Naive thymus-derived CD4-positive, alpha-beta T cell (primary cell): ENCODE measurements around the gene KEAP1. TPM values are rescaled to one million over a fixed set of nuclear protein-coding genes. Genes with fewer than 3 reads are reported as not detected.
"Not testable (repeated sequence)": the region's sequence is repeated elsewhere in the genome, so short reads cannot be mapped to it uniquely, and the experiment has no call there.

Experiments
- ATAC-seq: fragments of 150-1000 bp; cut with Tn5 transposase; 2 replicates; pipeline ENCODE4 v1.10.0; 2021; ENCODE audit warnings: mild to moderate bottlenecking, moderate library complexity
- CTCF ChIA-PET: fragments of 350-600 bp; sonication (Branson Sonifier 250); formaldehyde crosslinking; loops from one replicate; lab custom pipeline; 2021; ENCODE audit warnings: antibody characterized with exemption; lab: Charles Lee
- POLR2A ChIA-PET: fragments of 350-600 bp; sonication (Branson Sonifier 250); formaldehyde crosslinking; loops from one replicate; lab custom pipeline; 2021; ENCODE audit warnings: antibody characterized with exemption, inconsistent platforms; lab: Charles Lee
- DNase-seq, 9 donors: peaks; one replicate each; pipeline versions ENCODE4 v3.0.0 to v3.0.0-alpha.2; 2020 to 2022; ENCODE audit warnings: mixed read lengths in 1 of 9
- H3K27ac ChIP-seq: one replicate; pipeline ENCODE4 v1.7.0; 2013; ENCODE audit warnings: mild to moderate bottlenecking, low read depth, low read length, moderate library complexity
- H3K27me3 ChIP-seq, 2 donors: one replicate each; pipeline ENCODE4 v1.7.0; 2013; ENCODE audit warnings: low read length in 2 of 2, mild to moderate bottlenecking in 2 of 2, moderate library complexity in 2 of 2; ENCODE audit not compliant: control insufficient read depth in 2 of 2, insufficient read depth in 2 of 2
- H3K36me3 ChIP-seq, 3 experiments: 1 replicate in 2 of 3; 2 replicates in 1 of 3; pipeline ENCODE4 v1.7.0; 2013; ENCODE audit warnings: low read length in 3 of 3, mild to moderate bottlenecking in 3 of 3, moderate library complexity in 1 of 3; ENCODE audit not compliant: insufficient read depth in 3 of 3, control insufficient read depth in 2 of 3
- H3K4me1 ChIP-seq, 2 donors: one replicate each; pipeline ENCODE4 v1.7.0; 2013; ENCODE audit warnings: low read length in 2 of 2, mild to moderate bottlenecking in 2 of 2, moderate library complexity in 1 of 2; ENCODE audit not compliant: control insufficient read depth in 2 of 2, insufficient read depth in 2 of 2
- H3K4me3 ChIP-seq: 2 replicates; pipeline ENCODE4 v1.7.0; 2013; ENCODE audit warnings: mild to moderate bottlenecking, low read length
- H3K9me3 ChIP-seq, 3 experiments: 1 replicate in 2 of 3; 2 replicates in 1 of 3; pipeline ENCODE4 v1.7.0; 2013; ENCODE audit warnings: low read length in 3 of 3; ENCODE audit not compliant: control insufficient read depth in 2 of 3
- H3K27ac Mint-ChIP-seq, 9 donors: one replicate each; pipeline ENCODE4 v1.8.0; 2020 to 2022; ENCODE audit warnings: mixed read lengths in 9 of 9, mild to moderate bottlenecking in 8 of 9, moderate library complexity in 5 of 9, inconsistent platforms in 2 of 9
- H3K27me3 Mint-ChIP-seq, 5 donors: one replicate each; pipeline ENCODE4 v1.8.0; 2021 to 2022; ENCODE audit warnings: mixed read lengths in 5 of 5, mild to moderate bottlenecking in 1 of 5
- H3K36me3 Mint-ChIP-seq, 5 donors: one replicate each; pipeline ENCODE4 v1.8.0; 2020 to 2022; ENCODE audit warnings: mixed read lengths in 5 of 5, mild to moderate bottlenecking in 3 of 5, inconsistent platforms in 1 of 5
- H3K4me1 Mint-ChIP-seq, 7 donors: one replicate each; pipeline ENCODE4 v1.8.0; 2020 to 2022; ENCODE audit warnings: mixed read lengths in 7 of 7, mild to moderate bottlenecking in 3 of 7, inconsistent platforms in 1 of 7
- H3K4me3 Mint-ChIP-seq, 10 donors: one replicate each; pipeline ENCODE4 v1.8.0; 2020 to 2022; ENCODE audit warnings: mild to moderate bottlenecking in 10 of 10, mixed read lengths in 10 of 10, moderate library complexity in 6 of 10, inconsistent platforms in 2 of 10
- H3K9me3 Mint-ChIP-seq, 11 donors: one replicate each; pipeline ENCODE4 v1.8.0; 2020 to 2022; ENCODE audit warnings: mixed read lengths in 11 of 11, mild to moderate bottlenecking in 4 of 11, inconsistent platforms in 1 of 11, moderate library complexity in 1 of 11
- intact Hi-C, 2 donors: fragments of 100-400 bp; cut with micrococcal nuclease; formaldehyde crosslinking; loops; one replicate each; pipeline ENCODE4 v1.15.1; 2023
- polyA plus RNA-seq, 2 donors: library from polyadenylated mRNA; unstranded; fragments of 300-500 nt; fragmentation: Illumina TruSeq; gene quantifications; one replicate each; pipeline ENCODE4 v1.2.3, GENCODE V29; 2021
- total RNA-seq, 6 experiments: library from RNA in 5 of 6; stranded (reverse) in 5 of 6; gene quantifications; 1 replicate in 5 of 6; 2 replicates in 1 of 6; pipeline ENCODE4 v1.2.3 and lab custom pipeline; 2021 to 2026

KEAP1 gene
- total and polyA plus RNA-seq, 7 experiments from 2014 or later: 12.9 to 83.6 (median 31.4) TPM

- Mint-ChIP-seq H3K36me3 (peaks cover 0 to 21% (median 0%) of the 10 kb centered on the region in 5 donors), H3K4me3 (no peak overlapping the region), H3K4me1 (peaks cover 0 to 5% (median 1%) of the 10 kb centered on the region in 7 donors), H3K27me3 (peaks cover 0 to 7% (median 0%) of the 10 kb centered on the region in 5 donors), H3K27ac (no peak overlapping the region), H3K9me3 (no peaks in the 10 kb centered on the region)
- DNase-seq (no peak), ATAC-seq (no peak)
- no peaks in the 10 kb centered on the region for H3K9me3 ChIP-seq
- no peak overlapping the region for H3K27ac ChIP-seq
- ChIA-PET POLR2A (interaction anchor here (0.6 kb wide), 1 partner anchor 13 kb away, joined by 3 read pairs; no protein-coding TSS in a partner anchor), CTCF (no interaction called here)
- no peaks in the 10 kb centered on the region for H3K27me3 ChIP-seq
- no peaks in the 10 kb centered on the region for H3K4me1 ChIP-seq
- no peaks in the 10 kb centered on the region for H3K36me3 ChIP-seq
- intact Hi-C loops: no loop called here
- no peak overlapping the region for H3K4me3 ChIP-seq
Observed at GRCh38 chr19:10467104-10467706, 36.0 kb downstream of the KEAP1 start.

DNA sequence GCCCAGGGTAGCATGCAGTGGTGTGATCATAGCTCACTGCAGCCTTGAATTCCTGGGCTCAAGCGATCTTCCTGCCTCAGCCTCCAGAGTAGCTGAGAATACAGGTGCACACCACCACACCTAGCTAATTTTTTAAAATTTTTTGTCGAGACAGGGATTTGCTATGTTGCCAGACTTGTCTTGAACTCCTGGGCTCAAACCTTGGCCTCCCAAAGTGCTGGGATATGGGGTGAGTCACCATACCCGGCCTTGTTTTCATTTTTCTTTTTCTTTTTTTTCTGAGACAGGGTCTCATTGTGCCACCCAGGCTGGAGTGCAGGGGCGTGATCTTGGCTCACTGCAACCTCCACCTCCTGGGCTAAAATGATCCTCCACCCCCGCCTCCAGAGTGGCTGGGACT lies 38.7 kb downstream of the KEAP1 start:
- CTCF ChIA-PET: interaction anchor here (0.6 kb wide), 1 partner anchor 275 kb away, joined by 3 read pairs; no protein-coding TSS in a partner anchor
- Histone ChIP-seq H3K27me3 (no peaks in the 10 kb centered on the region), H3K36me3 (no peaks in the 10 kb centered on the region), H3K4me1 (peaks cover 3 to 5% of the 10 kb centered on the region in 2 donors), H3K9me3 (no peaks in the 10 kb centered on the region), H3K27ac (no peak overlapping the region), H3K4me3 (no peak overlapping the region)
- DNase-seq: no peak
- H3K27ac Mint-ChIP-seq: no peak overlapping the region
- ATAC-seq: no peak
- H3K9me3 Mint-ChIP-seq: no peaks in the 10 kb centered on the region
- H3K27me3 Mint-ChIP-seq: peaks cover 0 to 7% (median 0%) of the 10 kb centered on the region in 5 donors
- H3K36me3 Mint-ChIP-seq: peaks cover 0 to 25% (median 0%) of the 10 kb centered on the region in 5 donors
- POLR2A ChIA-PET: no interaction called here
- peaks cover 0 to 11% (median 6%) of the 10 kb centered on the region in 7 donors for H3K4me1 Mint-ChIP-seq
- H3K4me3 Mint-ChIP-seq: peak overlapping the region in 1 of 10 donors; percentile 16
- intact Hi-C loops: no loop called here

GRCh38 chr19:10462557-10462956 lies 40.6 kb downstream of the KEAP1 start:
- peak overlapping the region in 7 of 10 donors; percentile 20 to 77 (median 66) for H3K4me3 Mint-ChIP-seq
- H3K27ac Mint-ChIP-seq: peak overlapping the region in 2 of 9 donors; percentile 13 to 55
- POLR2A ChIA-PET: interaction anchor here (0.6 kb wide), 1 partner anchor 340 kb away, joined by 3 read pairs; no protein-coding TSS in a partner anchor

GRCh38 chr19:10462042-10462441 lies 41.1 kb downstream of the KEAP1 start:
- H3K36me3 ChIP-seq, H3K9me3 Mint-ChIP-seq, ATAC-seq, H3K27me3 Mint-ChIP-seq, H3K4me1 ChIP-seq, CTCF ChIA-PET, DNase-seq, H3K9me3 ChIP-seq, intact Hi-C loops, H3K27me3 ChIP-seq, H3K27ac ChIP-seq, H3K4me3 ChIP-seq: not testable (repeated sequence)
- Mint-ChIP-seq H3K36me3 (peaks cover 0 to 23% (median 0%) of the 10 kb centered on the region in 5 donors), H3K4me3 (peak overlapping the region; percentile 42 to 80 (median 74)), H3K4me1 (peaks cover 0 to 11% (median 6%) of the 10 kb centered on the region in 7 donors), H3K27ac (peak overlapping the region in 1 of 9 donors; percentile 62)
- POLR2A ChIA-PET: interaction anchor here (0.6 kb wide), 1 partner anchor 340 kb away, joined by 3 read pairs; no protein-coding TSS in a partner anchor

More at GRCh38 chr19:10462557-10462956, 40.6 kb downstream of the KEAP1 start:
- CTCF ChIA-PET: interaction anchor here (0.7 kb wide), 1 partner anchor 51 kb away, joined by 3 read pairs; no protein-coding TSS in a partner anchor
- Mint-ChIP-seq H3K27me3 (no peaks in the 10 kb centered on the region), H3K4me1 (peaks cover 0 to 11% (median 6%) of the 10 kb centered on the region in 7 donors), H3K36me3 (peaks cover 0 to 23% (median 0%) of the 10 kb centered on the region in 5 donors), H3K9me3 (no peaks in the 10 kb centered on the region)
- Histone ChIP-seq H3K27ac (no peak overlapping the region), H3K9me3 (no peaks in the 10 kb centered on the region), H3K27me3 (no peaks in the 10 kb centered on the region), H3K36me3 (no peaks in the 10 kb centered on the region), H3K4me1 (peaks cover 3 to 5% of the 10 kb centered on the region in 2 donors), H3K4me3 (no peak overlapping the region)
- intact Hi-C loops: no loop called here
- no peak for ATAC-seq
- no peak for DNase-seq

- Mint-ChIP-seq H3K4me1 (peaks cover 0 to 11% (median 6%) of the 10 kb centered on the region in 7 donors), H3K27me3 (no peaks in the 10 kb centered on the region), H3K4me3 (peak overlapping the region; percentile 37 to 80 (median 74)), H3K27ac (peak overlapping the region in 1 of 9 donors; percentile 41), H3K9me3 (no peaks in the 10 kb centered on the region), H3K36me3 (peaks cover 0 to 18% (median 0%) of the 10 kb centered on the region in 5 donors)
- ATAC-seq (peak; percentile 94), DNase-seq (peak; percentile 67 to 95 (median 79))
- Histone ChIP-seq H3K4me1 (peaks cover 3 to 5% of the 10 kb centered on the region in 2 donors), H3K9me3 (no peaks in the 10 kb centered on the region), H3K36me3 (no peaks in the 10 kb centered on the region), H3K27me3 (no peaks in the 10 kb centered on the region), H3K27ac (peak overlapping the region; percentile 31), H3K4me3 (peak overlapping the region; percentile 41)
- ChIA-PET POLR2A (interaction anchor here (0.6 kb wide), 1 partner anchor 661 kb away, joined by 3 read pairs; no protein-coding TSS in a partner anchor), CTCF (no interaction called here)
- intact Hi-C loops: no loop called here
Observed at GRCh38 chr19:10461047-10461949, 41.9 kb downstream of the KEAP1 start.

GRCh38 chr19:10460714-10461046 lies 42.5 kb downstream of the KEAP1 start:
- ATAC-seq (no peak), DNase-seq (no peak)
- Histone ChIP-seq H3K9me3 (no peaks in the 10 kb centered on the region), H3K4me1 (peaks cover 3 to 5% of the 10 kb centered on the region in 2 donors), H3K27me3 (no peaks in the 10 kb centered on the region), H3K4me3 (no peak overlapping the region), H3K36me3 (no peaks in the 10 kb centered on the region), H3K27ac (no peak overlapping the region)
- Mint-ChIP-seq H3K9me3 (no peaks in the 10 kb centered on the region), H3K4me3 (peak overlapping the region in 8 of 10 donors; percentile 37 to 77 (median 64)), H3K27ac (no peak overlapping the region), H3K27me3 (no peaks in the 10 kb centered on the region), H3K36me3 (peaks cover 0 to 18% (median 0%) of the 10 kb centered on the region in 5 donors), H3K4me1 (peaks cover 0 to 11% (median 6%) of the 10 kb centered on the region in 7 donors)
- CTCF ChIA-PET: no interaction called here
- POLR2A ChIA-PET: interaction anchor here (0.6 kb wide), 1 partner anchor 661 kb away, joined by 3 read pairs; no protein-coding TSS in a partner anchor
- intact Hi-C loops: no loop called here
